NCI-H128 (cell line): ENCODE data around the gene ACADM.
"Not testable (repeated sequence)": the region's sequence is repeated elsewhere in the genome, so short reads cannot be mapped to it uniquely, and the experiment has no call there.

Source experiments
- DNase-seq: peaks from one replicate; lab custom pipeline; 2025; ENCODE audit not compliant: unreplicated experiment; lab: John Stamatoyannopoulos, UW

ACADM gene

DNA sequence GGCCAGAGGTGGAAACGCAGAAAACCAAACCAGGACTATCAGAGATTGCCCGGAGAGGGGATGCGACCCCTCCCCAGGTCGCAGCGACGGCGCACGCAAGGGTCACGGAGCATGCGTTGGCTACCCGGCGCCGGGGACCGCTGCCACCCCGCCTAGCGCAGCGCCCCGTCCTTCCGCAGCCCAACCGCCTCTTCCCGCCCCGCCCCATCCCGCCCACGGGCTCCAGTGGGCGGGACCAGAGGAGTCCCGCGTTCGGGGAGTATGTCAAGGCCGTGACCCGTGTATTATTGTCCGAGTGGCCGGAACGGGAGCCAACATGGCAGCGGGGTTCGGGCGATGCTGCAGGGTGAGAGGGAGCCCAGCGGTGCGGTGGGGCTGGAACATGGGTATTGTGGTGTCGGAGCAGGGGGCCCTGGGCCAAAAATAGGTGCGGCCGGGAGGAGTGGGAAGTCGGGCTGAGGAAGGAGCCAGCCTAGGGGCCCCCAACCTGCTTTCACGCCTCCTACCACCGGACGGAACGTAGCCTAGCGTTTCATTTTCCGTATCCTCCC is at the start of gene ACADM:
ACADM (plus strand) TSS at position 238 of the 551 bp plus-strand sequence; CDS start at position 317, 79 bp downstream.
- peak; percentile 66 for DNase-seq

DNA sequence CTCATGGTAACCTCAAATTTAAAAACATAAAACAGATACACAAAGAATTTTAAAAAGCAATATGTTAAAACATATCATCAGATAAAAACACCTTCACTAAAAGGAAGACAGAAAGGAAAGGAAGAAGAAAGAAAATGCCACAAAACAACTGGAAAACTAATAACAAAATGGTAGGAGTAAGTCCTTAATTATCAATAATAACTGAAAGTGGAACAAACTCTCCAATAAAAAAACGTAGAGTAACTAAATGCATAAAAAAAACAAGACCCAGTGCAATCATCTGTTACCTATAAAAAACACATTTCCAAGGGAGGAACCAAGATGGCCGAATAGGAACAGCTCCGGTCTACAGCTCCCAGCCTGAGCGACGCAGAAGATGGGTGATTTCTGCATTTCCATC is 47.1 kb upstream of the ACADM start:
- DNase-seq, result no peak

DNA sequence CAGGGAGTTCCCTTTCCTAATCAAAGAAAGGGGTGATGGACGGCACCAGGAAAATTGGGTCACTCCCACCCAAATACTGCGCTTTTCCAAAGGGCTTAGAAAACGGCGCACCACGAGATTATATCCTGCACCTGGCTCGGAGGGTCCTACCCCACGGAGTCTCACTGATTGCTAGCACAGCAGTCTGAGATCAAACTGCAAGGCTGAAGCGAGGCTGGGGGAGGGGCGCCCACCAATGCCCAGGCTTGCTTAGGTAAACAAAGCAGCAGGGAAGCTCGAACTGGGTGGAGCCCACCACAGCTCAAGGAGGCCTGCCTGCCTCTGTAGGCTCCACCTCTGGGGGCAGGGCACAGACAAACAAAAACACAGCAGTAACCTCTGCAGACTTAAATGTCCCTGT is 46.5 kb upstream of the ACADM start:
- DNase-seq, result not testable (repeated sequence)

DNA sequence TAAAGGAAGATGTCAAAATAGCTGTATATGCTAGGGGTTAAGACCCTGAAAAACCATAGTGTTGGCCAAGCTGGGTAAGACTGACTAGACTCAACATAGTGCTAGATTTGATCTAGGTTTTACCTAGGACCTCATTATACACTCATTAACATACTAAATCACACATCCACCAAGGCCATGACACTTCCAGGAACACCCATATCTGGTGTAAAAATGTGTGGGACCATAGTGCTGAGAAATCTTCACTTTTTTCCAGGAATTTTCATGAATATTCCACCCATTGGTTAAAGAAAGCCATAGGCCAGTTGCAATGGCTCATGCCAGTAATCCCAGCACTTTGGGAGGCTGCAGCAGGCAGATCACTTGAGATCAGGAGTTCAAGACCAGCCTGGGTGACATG is 34.0 kb upstream of the ACADM start:
- no peak for DNase-seq

DNA sequence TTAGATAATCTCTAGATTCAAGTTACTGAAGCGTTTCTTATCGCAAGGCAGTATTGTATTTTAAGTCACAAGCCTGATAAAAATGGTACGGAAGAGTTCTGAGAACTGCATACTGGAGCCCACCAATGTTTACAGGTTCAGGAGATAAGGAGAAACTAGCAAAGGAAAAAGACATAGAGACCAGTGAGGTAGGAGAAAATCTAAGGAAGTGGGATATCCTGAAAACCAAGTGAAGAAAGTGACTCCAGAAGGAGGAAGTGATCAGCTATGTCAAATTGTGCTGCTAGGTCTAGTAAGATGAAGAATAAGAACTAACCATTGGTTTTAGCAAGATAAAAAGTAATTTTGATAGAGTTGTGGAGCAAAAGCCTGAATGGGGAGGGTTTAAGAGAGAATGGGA is 31.0 kb upstream of the ACADM start:
- DNase-seq, result no peak

DNA sequence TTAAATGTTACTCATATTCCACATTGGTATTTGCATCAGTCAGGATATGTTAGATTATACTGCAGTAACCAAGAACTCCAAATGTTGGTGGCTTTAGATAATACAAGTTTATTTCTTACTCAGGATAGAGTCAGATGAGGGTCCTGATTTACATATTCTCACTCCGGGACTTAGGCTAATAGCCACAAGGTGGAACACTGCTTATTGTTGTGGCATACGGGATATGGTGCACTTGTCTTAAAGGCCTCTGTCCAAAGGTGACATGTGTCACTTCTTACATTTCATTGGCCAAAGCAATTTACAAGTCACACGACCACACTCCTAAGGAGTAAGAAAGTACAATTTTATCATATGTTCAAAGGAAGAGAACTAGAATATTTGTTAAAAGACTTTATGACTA is 28.5 kb upstream of the ACADM start:
- DNase-seq, result no peak

DNA sequence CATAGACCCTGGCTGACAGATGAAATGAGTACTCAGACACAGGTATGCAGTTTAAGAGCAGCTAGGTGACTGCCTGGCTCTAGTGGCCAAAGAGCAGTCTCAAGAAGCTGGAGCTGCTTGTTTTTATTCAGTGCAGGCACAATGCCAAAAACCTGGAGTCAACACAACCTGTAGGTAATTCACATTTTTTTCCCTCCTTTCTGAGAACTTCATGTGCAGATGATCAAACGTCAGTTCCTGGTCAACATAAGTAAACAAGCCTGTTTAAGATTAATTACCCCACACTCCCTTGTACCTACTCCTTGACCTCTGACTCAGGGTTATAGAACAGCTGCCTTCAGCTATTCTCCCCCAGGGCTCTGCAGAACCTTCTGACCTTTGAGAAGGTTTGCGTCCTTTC is 17.3 kb upstream of the ACADM start:
- DNase-seq, result no peak

DNA sequence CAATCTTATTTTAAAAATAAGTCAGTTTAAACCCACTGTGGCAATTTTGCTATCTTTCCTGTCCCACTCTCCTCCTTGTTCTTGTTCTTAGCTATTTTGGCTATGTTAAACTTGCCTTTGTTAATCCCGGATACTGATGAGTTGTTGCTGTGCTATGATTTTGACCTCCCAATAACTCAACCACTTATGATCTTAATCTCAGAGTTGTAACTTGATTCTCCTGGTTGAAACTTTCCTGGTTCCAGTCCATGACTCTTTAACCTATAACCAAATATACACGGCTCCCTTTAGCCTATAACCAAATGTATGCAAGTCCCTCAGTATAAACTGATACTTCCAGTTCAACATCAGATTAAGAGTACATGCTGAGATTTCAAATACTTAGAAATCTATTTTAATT is 15.6 kb upstream of the ACADM start:
- DNase-seq, result no peak

DNA sequence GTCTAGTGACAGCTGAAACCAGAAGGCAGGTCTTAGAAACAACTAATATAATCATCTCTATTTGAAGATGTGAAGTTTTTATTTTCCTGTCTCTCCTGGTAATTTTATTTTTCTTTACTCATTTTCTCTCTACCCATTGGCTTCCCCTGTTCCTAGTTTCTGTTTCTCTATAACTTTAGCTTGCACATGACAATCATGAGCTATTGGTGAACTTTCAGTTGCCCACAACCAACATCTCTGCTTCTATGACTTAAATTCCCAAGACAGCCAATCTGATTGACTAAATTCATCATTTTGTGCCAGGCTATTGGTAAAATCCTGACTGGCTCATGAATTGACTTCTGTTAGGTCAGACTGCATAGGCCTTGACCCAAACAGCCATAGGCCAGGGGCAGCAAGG is 13.7 kb upstream of the ACADM start:
- no peak for DNase-seq

DNA sequence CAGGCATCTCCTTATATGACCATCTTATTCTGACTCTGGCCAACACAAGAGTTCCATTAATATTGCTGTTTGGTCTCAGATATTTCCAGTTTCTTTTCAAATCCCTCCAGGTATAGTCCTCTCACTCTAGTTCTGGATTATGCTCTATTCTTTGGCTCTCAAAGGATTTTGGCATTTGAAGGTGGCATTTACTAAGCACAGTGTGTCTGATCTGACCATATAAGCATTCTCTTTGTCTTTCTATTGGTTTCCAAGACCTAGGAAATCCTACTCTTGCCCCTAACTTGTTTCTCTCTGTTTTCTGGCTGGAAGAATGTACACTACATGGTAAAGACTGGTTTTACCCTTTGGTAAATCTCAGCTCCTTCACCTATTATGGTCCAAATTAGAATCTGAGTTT is 12.7 kb upstream of the ACADM start:
- no peak for DNase-seq

DNA sequence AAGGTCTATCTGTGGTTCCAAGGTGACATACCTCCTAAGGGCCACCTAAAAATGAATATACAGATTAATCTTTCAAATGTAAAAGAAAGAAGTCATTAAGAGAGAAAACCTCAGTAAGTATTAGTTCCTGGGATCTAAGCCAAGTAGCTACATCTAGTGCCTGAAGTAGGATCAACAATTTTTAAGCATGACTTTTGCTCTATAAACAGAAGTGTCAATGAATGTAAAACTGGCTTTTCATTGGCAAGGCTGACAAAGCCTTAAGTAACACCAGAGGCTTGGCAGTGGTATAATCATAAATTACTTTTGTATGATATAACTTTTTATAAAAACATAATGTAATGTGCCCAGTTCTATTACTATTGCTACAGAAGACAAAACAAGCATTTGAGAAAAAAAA is 12.2 kb upstream of the ACADM start:
- no peak for DNase-seq

DNA sequence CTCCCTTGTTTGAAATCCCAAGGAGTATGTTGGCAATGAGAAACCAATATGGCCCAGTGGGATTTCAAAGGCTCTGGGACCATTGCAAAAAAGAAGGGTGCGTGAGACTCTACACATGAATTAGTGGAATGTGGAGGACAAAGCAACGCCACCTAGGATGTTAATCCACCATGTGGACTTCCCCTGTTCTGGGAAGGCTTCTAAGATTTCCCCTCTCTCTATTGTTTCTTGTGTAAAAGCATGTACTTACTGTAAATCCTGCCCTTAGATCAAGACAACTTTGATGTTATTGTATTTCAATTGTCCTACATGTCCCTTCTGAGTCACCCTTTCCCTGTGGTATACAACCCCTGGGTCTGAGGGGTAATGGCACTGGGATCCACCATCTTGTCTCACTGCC is 4.7 kb upstream of the ACADM start:
- DNase-seq, result no peak

DNA sequence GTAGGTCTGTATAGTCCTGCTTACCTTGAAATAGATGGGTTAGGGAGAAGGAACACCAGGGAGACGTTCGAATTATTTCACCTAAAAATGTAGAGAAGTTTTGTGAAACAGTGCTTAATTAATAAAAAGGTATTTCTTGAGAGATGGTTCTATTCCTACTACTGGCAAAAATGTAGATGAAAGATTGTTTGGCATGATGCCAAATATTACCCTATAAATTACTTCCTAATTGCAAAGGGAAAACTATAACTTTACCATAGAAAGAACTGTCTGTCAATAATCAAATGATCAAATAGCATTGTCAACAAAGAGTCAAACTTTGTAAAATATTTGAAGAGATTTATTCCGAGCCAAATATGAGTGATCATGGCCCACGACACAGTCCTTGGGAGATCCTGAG is 4.2 kb upstream of the ACADM start:
- DNase-seq, result no peak

DNA sequence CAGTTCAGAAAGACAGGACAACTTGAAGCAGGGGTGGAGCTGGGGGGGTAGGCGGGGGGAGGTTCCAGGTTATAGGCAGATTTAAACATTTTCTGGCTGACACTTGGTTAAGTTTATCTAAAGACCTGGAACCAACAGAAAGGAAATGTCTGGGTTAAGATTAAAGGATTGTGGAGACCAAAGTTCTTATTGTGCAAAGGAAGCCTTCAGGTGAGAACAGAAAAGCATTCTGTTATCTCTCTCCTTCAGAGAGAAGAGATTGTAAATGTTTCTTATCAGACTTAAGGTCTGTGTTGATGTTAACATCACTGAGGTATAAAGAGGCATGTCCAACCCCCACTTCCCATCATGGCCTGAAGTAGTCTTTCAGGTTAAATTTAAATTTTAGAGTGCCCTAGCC is 3.7 kb upstream of the ACADM start:
- no peak for DNase-seq

DNA sequence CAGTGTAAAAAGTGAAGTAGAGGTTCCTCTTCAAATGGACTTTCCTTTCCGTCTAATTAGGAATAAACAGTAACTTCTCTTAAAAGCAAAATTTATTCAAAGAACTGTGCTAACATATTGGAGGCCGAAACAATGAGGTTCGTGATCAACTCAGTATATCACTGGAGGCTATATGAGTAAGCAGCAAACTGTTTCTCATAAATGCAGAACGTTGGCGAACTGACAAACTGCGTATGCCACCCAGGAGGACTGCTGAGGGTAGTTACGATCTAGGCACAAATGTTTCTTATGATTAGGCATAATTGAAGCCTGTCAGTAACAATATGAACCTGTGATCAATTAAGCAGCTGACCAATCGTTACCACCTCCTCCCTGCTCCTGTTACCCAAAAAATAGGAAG is 2.3 kb upstream of the ACADM start:
- not testable (repeated sequence) for DNase-seq

DNA sequence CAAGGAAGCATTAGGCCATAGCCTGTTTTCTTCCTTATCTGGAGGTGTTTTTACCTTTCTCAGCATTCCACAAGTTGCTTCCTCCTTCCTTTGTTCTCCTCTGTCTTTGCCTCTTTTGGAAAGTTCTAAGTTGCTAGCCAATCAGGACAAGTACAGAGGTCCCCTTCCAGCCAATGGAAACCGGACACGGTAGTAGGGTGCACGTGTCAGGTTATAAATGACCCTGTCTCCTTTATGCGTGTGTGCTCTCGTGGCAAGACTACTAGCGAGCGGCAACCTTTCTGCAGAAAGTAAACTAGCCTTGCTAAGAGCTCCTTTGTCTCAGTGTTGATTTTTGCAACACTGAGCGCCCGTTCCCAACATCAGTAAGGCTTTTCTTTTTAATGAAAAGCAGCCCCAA is 1.5 kb upstream of the ACADM start:
- DNase-seq, result no peak

DNA sequence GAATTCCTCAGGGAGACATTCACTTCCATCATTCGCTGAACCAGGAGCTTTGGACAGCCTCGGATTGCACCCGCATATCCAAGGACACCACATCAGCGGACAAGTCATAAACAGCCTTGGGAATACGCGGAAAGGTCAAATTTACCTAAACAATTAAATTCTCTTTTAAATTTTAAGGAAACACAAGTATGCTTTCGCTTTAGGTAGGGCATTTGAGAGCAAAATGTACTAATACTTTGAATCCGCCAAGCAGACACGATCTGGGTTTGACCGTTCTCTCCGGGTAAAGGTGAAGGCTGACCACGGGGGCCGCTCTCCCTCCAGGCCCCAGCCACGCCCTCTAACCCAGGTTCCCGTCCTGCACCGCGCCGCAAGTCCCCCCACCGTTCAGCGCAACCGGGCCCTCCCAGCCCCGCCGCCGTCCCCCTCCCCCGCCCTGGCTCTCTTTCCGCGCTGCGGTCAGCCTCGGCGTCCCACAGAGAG is 479 bp upstream of the ACADM start:
- DNase-seq, result peak; percentile 56

DNA sequence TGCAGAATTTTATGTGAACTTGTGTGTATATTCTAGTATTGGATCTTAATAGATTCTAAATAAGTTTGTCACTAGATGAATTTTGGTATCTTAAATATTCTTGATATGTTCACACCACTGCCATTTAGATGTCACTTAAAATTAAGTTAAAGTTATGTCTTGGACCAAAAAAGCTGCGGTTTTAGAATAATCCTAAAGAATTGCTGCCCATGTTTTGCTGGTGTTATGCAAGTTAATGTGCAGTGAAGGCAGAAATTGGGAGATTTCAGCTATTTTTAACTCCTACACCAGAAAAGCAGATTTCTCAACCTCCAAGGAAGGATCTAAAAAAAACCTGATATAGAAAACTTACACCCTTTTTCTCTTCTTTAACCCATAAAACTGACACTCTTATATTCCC is 757 bp downstream of the ACADM start:
- DNase-seq, result no peak

DNA sequence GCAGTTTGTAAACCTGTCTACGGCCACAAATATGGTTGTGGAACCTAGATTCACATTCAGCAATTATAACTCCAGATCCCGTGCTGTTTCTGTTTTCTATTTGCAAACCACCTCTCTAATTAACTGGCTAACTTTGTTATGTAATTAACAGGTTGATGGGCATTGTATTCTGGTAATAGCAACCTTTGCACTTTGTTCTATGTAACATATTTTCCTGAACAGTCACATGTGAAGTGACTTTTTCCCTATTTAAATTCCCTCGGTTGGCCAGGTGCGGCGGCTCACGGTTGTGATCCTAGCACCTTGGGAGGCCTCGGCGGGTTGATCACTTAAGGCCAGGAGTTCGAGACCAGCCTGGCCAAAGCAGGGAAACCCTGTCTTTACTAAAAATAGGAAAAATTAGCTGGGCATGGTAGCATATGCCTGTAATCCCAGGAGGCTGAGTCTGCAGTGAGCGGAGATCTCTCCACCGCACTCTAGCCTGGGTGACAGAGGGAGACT is 1.4 kb downstream of the ACADM start:
- DNase-seq, result no peak

DNA sequence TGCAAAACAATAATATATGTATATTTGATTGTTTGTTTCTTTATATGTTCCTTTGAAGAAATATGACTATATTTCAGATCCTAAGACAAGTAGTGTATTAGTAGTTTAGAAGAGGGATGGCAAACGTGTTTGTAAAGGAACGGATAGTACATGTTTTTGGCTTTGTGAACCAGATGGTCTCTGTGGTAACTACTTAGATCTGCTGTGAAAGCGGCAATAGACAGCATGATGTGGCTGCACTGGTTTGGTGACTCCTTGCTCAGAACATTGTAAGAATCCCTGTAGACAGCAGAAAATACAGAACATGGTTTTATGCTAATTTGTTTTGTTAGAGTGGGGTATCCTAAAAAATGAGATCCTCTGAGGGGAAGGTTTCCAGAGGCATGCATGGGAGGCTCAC is 3.1 kb downstream of the ACADM start:
- DNase-seq, result no peak

DNA sequence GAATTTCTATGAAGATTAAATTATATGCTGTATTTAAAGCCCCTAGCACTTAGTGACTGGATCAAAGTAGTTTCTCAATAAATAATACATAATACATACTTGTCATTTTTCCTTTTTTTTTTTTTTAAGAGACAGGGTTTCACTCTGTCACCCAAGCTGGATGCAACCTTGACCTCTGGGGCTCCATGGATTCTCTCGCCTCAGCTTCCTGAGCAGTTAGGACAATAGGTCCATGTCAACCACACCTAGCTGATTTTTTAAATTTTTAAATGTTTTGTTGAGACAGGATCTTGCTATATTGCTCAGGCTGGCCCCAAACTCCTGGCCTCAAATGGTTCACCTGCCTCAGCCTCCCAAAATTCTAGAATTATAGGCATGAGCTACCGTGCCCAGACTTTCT is 5.9 kb downstream of the ACADM start:
- DNase-seq, result no peak

DNA sequence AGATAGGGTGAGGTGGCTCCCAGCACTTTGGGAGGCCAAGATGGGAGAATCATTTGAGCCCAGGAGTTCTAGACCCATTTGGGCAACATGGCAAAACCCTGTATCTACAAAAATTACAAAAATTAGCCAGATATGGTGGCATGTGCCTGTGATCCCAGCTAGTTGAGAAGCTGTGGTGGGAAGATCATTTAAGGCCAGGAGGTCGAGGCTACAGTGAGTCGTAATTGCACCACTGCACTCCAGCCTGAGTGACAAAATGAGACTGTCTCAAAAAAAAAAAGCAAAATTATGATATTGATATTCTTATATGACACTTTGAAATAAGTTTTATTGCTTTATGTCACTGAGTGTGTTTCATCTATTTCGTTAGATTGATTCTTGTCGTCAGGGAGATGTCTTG is 7.4 kb downstream of the ACADM start:
- DNase-seq, result no peak

DNA sequence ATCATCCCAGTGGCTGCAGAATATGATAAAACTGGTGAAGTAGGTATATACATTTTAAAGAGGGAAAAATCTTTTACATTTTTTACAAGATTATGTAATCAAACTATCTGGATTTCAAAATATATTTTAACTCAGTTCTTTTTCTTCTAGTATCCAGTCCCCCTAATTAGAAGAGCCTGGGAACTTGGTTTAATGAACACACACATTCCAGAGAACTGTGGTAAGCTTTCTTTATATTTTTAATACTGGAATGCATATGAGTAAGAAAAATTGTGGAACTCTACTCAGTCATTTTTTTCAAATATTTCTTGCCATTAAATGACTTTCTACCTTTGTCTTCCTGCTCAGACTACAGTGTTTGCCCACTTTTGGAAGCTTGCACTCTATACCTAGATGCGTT is 8.2 kb downstream of the ACADM start:
- DNase-seq, result no peak

DNA sequence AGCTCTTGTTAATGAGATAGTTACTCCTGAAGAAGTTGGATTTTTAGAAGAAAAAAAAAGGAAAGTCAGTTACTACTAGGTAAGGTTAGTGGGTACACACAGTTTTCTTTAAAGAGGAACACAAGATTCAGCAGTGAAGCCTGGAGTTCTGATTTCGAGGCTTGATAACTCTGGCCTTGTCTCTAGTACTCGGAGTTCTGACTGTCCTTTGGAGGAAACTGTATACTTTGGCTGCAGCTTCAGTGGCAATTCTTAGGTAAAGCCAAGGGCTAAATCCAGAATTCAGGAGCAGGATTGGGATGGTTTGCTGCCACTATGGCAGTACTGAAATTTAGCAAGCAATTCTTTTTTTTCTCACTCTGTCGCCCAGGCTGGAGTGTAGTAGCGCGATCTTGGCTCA is 9.2 kb downstream of the ACADM start:
- DNase-seq, result no peak
